Right lobe of liver (tissue), 6 donors: ENCODE measurements around the gene ATP6V1E1. TPM values are rescaled to one million over a fixed set of nuclear protein-coding genes. Genes with fewer than 3 reads are reported as not detected.

ENCODE experiments used
- ATAC-seq, 4 donors: fragments of 200-7000 bp; cut with Tn5 transposase; one replicate each; pipeline ENCODE4 v1.9.1; 2020; ENCODE audit warnings: mild to moderate bottlenecking in 4 of 4, moderate library complexity in 4 of 4
- DNase-seq, 3 donors: peaks; one replicate each; pipeline ENCODE4 v3.0.0-alpha.2; 2020
- H3K27ac ChIP-seq, 3 donors: fragments of 200-600 bp; one replicate each; pipeline ENCODE4 v1.8.0; 2022
- H3K27me3 ChIP-seq, 2 donors: fragments of 200-600 bp; one replicate each; pipeline ENCODE4 v1.8.0; 2022
- H3K36me3 ChIP-seq, 4 donors: fragments of 200-600 bp; sonication (generic) in 1 of 4; one replicate each; pipeline versions ENCODE4 v1.5.1 to v1.8.0; 2017 to 2022; ENCODE audit warnings: control low read depth in 1 of 4
- H3K4me1 ChIP-seq, 4 donors: fragments of 200-600 bp; sonication (generic) in 1 of 4; one replicate each; pipeline versions ENCODE4 v1.5.1 to v1.8.0; 2017 to 2022; ENCODE audit warnings: control low read depth in 1 of 4
- H3K4me3 ChIP-seq, 3 donors: fragments of 200-600 bp; one replicate each; pipeline ENCODE4 v1.8.0; 2022
- H3K9me3 ChIP-seq, 4 donors: fragments of 200-600 bp; sonication (generic) in 1 of 4; one replicate each; pipeline versions ENCODE4 v1.5.1 to v1.8.0; 2017 to 2022; ENCODE audit warnings: control low read depth in 1 of 4
- POLR2A ChIP-seq: fragments of 450-650 bp; IDR thresholded peaks from one replicate; pipeline ENCODE4 v1.6.1; 2017; ENCODE audit warnings: antibody characterized with exemption, mild to moderate bottlenecking
- WGBS: methylation state at CpG from one replicate; pipeline ENCODE4 v1.1.6; 2018; ENCODE audit warnings: low coverage, low lambda C conversion rate; ENCODE audit not compliant: insufficient coverage; ENCODE audit errors: missing lambda C conversion rate; 5-methylcytosine and 5-hydroxymethylcytosine counted together
- intact Hi-C, 2 donors: fragments of 100-400 bp; cut with DNase I; formaldehyde crosslinking; loops; one replicate each; pipeline versions ENCODE4 v1.11.2 to v1.14.1; 2022
- total RNA-seq, 6 experiments: library from RNA; depleted of rRNA in 2 of 6; stranded (reverse); fragments of >200 nt in 2 of 6; fragmentation: NEBNext Ultra II Directional in 3 of 6; extraction: Animal tissue kit (Norgen Biotek cat#: 25700) in 3 of 6; gene quantifications; one replicate each; pipeline versions ENCODE4 v1.1.0 to v1.2.4, GENCODE V29; 2016 to 2023
- TF ChIP-seq, protein P1 (sequence below), 4 donors: fragments of 200-600 bp in 3 of 4; fragments of 450-650 bp in 1 of 4; IDR thresholded peaks; one replicate each; pipeline versions ENCODE4 v1.5.1 to v1.8.0; 2016 to 2022; ENCODE audit warnings: antibody characterized with exemption in 4 of 4, mild to moderate bottlenecking in 2 of 4
- donor health status: DM: no; HTN: yes; CAD: no.
- donor health status: DM: no; HTN: no; CAD: no.
- donor health status: DM: no; HTN: no; CAD: no.
- donor health status: DM: no; HTN: yes; CAD: no.
- donor health status: DM: no; HTN: yes; CAD: no.

ATP6V1E1 gene
- total RNA-seq, 6 experiments from 2014 or later, result 30.8 to 87.3 (median 44.0) TPM

DNA sequence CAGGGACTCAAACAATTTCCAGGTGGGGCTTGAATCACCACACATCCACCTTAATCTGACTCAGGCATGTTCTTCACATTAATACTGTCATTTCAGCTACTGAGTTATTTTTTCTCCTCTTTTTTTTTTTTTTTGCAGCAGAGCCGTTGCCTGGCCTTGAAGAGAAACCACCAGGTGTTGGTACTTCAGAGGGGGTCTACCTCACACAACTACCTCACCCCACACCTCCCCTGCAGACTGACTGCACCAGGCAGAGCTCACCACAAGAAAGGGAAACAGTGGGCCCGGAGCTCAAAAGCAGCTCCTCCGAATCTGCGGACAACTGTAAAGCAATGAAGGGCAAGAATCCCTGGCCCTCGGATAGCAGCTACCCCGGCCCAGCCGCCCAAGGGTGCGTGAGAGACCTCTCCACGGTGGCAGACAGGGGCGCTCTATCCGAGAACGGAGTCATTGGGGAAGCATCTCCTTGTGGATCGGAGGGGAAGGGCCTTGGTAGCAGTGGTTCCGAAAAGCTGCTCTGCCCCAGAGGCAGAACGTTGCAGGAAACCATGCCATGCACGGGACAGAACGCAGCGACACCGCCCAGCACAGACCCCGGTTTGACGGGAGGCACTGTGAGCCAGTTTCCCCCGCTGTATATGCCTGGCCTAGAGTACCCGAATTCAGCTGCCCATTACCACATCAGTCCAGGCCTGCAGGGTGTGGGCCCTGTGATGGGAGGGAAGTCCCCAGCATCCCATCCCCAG, 80.4 kb downstream of the ATP6V1E1 start:
- DNase-seq, result no peak
- TF ChIP-seq POLR2A, result no peak
- TF ChIP-seq, protein P1, sequence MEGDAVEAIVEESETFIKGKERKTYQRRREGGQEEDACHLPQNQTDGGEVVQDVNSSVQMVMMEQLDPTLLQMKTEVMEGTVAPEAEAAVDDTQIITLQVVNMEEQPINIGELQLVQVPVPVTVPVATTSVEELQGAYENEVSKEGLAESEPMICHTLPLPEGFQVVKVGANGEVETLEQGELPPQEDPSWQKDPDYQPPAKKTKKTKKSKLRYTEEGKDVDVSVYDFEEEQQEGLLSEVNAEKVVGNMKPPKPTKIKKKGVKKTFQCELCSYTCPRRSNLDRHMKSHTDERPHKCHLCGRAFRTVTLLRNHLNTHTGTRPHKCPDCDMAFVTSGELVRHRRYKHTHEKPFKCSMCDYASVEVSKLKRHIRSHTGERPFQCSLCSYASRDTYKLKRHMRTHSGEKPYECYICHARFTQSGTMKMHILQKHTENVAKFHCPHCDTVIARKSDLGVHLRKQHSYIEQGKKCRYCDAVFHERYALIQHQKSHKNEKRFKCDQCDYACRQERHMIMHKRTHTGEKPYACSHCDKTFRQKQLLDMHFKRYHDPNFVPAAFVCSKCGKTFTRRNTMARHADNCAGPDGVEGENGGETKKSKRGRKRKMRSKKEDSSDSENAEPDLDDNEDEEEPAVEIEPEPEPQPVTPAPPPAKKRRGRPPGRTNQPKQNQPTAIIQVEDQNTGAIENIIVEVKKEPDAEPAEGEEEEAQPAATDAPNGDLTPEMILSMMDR (IDR thresholded peaks at IDR 0.05), result no peak

DNA sequence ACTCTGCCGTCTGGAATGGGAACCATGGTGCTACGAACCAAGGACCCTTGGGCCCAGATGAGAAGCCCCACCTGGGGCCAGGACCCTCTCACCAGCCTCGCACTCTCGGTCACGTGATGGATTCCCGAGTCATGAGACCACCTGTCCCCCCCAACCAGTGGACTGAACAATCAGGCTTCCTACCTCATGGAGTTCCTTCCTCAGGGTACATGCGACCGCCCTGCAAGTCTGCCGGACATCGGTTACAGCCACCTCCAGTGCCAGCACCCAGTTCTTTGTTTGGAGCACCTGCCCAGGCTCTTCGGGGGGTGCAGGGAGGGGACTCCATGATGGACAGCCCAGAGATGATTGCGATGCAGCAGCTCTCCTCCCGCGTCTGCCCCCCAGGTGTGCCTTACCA, 86.1 kb downstream of the ATP6V1E1 start:
- Histone ChIP-seq H3K27ac (no peak overlapping the region), H3K36me3 (peaks cover 0 to 39% (median 3%) of the 10 kb centered on the region in 4 donors), H3K4me3 (no peak overlapping the region), H3K9me3 (no peaks in the 10 kb centered on the region), H3K27me3 (no peaks in the 10 kb centered on the region), H3K4me1 (peaks cover 0 to 9% (median 0%) of the 10 kb centered on the region in 4 donors)
- ATAC-seq, result peak in 1 of 4 donors; percentile 11
- DNase-seq, result no peak
- intact Hi-C loops, result no loop called here
- no peak for TF ChIP-seq POLR2A
- TF ChIP-seq, protein P1 (IDR thresholded peaks at IDR 0.05), result no peak
- no CpG with 5 or more reads among the region's 14 CpGs for WGBS

More for the DNA sequence above, 80.4 kb downstream of the ATP6V1E1 start:
- Histone ChIP-seq H3K4me1 (peaks cover 0 to 9% (median 0%) of the 10 kb centered on the region in 4 donors), H3K27ac (no peak overlapping the region), H3K4me3 (no peak overlapping the region), H3K27me3 (no peaks in the 10 kb centered on the region), H3K36me3 (peaks cover 0 to 51% (median 2%) of the 10 kb centered on the region in 4 donors), H3K9me3 (no peaks in the 10 kb centered on the region)
- peak in 1 of 4 donors; percentile 15 for ATAC-seq
- WGBS, result 89% methylated on average over 4 of the region's 23 CpGs
- intact Hi-C loops, result no loop called here

Other genes starting within 250 kb of the ATP6V1E1 start
- 100 to 1,000 TPM in 1 of 6 experiments, 10 to 100 TPM in 5; 35.1 to 105 (median 45.6) TPM for gene SLC25A18, start 65.3 kb downstream of the ATP6V1E1 start, total RNA-seq
- gene BCL2L13, start 10.0 kb upstream of the ATP6V1E1 start, total RNA-seq, result 10 to 100 TPM; 26.2 to 44.5 (median 37.3) TPM
- gene BID, start 145.7 kb upstream of the ATP6V1E1 start, total RNA-seq, result 10 to 100 TPM; 30.5 to 57.3 (median 36.2) TPM